Skin epidermis (tissue), 12 donors: ENCODE measurements around the gene KRT9.

ENCODE experiments used
- H3K27ac ChIP-seq, 21 experiments: fragments of 200-600 bp; sonication (generic) in 11 of 21; one replicate each; pipeline ENCODE4 v1.5.0; 2020; ENCODE audit warnings: mild to moderate bottlenecking in 3 of 21, inconsistent platforms in 2 of 21, moderate library complexity in 2 of 21
- H3K4me3 ChIP-seq, 7 experiments: fragments of 200-600 bp; sonication (generic) in 2 of 7; one replicate each; pipeline ENCODE4 v1.5.0; 2020; ENCODE audit warnings: inconsistent platforms in 2 of 7, mild to moderate bottlenecking in 2 of 7, moderate library complexity in 1 of 7

KRT9 gene

GRCh38 chr17:41520821-41521521 lies 50.9 kb downstream of the KRT9 start:
- Histone ChIP-seq H3K4me3 (no peak overlapping the region), H3K27ac (peak overlapping the region in 3 of 21 experiments; percentile 42 to 68 (median 51))

GRCh38 chr17:41519501-41520224 lies 52.2 kb downstream of the KRT9 start:
- peak overlapping the region in 7 of 21 experiments; percentile 29 to 68 (median 51) for H3K27ac ChIP-seq
- H3K4me3 ChIP-seq: peak overlapping the region in 1 of 7 experiments; percentile 49

GRCh38 chr17:41518789-41519449 lies 52.9 kb downstream of the KRT9 start, which contains the start of gene KRT15:
Gene KRT15, minus strand, starts transcription at chr17:41518890. Its CDS starts 63 bp downstream, at chr17:41518827.
- Histone ChIP-seq H3K27ac (peak within 1 kb of the TSS in 10 of 21 experiments; percentile 24 to 68 (median 46)), H3K4me3 (peak within 1 kb of the TSS; percentile 3 to 49 (median 13))

GRCh38 chr17:41518031-41518430 lies 53.8 kb downstream of the KRT9 start:
- H3K4me3 ChIP-seq: peak overlapping the region; percentile 3 to 49 (median 13)
- peak overlapping the region in 7 of 21 experiments; percentile 24 to 68 (median 46) for H3K27ac ChIP-seq

- H3K27ac ChIP-seq: peak overlapping the region in 7 of 21 experiments; percentile 8 to 68 (median 46)
- peak overlapping the region in 5 of 7 experiments; percentile 12 to 49 (median 37) for H3K4me3 ChIP-seq
Measured at GRCh38 chr17:41516830-41517283, 55.0 kb downstream of the KRT9 start.

GRCh38 chr17:41516147-41516829 lies 55.6 kb downstream of the KRT9 start:
- peak overlapping the region in 5 of 7 experiments; percentile 4 to 49 (median 37) for H3K4me3 ChIP-seq
- H3K27ac ChIP-seq: peak overlapping the region in 7 of 21 experiments; percentile 2 to 68 (median 29)
